ENCODE results near the gene MRM2.

MRM2 gene

DNA sequence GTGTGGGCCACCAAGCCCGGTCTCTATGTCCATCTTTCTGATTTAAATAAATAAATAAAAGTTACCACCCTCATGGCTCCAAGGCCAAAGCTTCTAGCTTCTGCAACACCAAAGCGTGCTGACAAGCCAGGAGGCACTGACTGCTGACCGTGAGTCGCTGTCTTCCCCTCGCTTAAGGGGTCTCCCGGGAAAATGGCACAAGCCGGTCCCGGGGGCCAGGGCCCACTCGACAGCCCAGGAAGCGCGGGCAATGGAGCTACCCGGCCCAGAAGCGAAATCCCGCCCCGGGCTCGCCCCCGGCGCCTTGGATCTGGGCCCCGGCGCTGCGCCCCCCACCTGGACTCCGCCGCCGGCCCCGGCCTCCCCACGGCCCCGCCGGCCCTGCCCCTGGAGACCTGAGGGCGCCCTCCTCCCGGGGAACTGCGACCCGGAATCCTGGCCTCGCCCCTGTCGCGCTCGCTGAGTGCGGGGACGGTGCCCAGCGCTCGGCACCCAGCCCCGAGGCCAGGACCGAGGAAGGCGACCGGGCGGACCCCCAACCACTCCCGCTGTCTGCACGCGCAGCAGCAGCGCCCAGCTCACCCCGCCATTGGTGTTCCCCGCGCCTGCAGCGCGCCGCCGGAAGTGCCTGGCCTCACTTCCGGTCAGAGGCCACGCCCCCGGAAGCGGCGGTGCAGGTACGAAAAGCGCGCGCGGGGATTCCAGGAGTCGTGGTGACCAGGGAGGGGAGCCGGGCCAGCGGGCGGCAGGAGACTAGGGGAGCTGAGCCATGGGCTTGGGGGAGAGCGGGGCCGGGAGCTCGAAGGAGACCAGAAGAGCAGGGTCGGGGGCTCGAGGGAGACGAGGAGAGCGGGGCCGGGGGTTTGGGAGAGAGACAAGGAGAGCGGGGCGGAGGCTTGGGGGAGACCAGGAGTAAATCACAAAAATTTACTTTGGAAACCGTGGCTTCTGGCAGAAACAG, at the start of gene MRM2, which contains the start of gene NUDT1:
TSS of gene MRM2 (minus strand) at position 626 of the 961 bp plus-strand sequence. CDS start at position 590, 36 bp downstream.
TSS of gene NUDT1 (plus strand) at position 647 of the 961 bp plus-strand sequence. CDS start 2,349 bp downstream, outside the sequence.
- Histone ChIP-seq H3K27ac (peak within 1 kb of the TSS; percentile 30 to 78), H3K4me3 (peak within 1 kb of the TSS; percentile 99)
- peak; percentile 87 for DNase-seq (ENCODE audit: low spot score)
- TF ChIP-seq CTCF (IDR thresholded peaks at IDR 0.05): no peak

DNA sequence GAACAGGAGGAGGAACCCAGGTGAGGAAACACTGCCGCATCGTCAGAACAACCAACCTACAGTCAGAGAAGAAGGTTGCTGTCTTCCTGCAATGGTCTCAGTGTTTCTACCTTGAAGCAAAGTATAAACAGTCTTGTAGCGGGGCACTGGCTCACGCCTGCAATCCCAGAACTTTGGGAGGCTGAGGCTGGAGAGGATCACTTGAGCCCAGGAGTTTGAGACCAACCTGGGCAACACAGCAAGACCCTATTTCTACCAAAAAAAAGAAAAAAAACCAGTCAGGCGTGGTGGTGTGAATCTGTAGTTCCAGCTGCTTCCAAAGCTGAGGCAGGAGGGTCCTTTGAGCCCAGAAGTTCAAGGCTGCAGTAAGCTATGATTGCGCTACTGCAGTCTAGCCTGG, 48.9 kb upstream of the MRM2 start:
- TF ChIP-seq CTCF (IDR thresholded peaks at IDR 0.05): no peak
- Histone ChIP-seq H3K4me3 (no peak overlapping the region), H3K27ac (no peak overlapping the region)
- DNase-seq (ENCODE audit: low spot score): no peak

GRCh38 chr7:2289621-2290020, 47.6 kb upstream of the MRM2 start:
- no peak for TF ChIP-seq CTCF (IDR thresholded peaks at IDR 0.05)
- no peak overlapping the region for H3K4me3 ChIP-seq
- no peak overlapping the region for H3K27ac ChIP-seq
- DNase-seq (ENCODE audit: low spot score): no peak

GRCh38 chr7:2289111-2289586, 47.1 kb upstream of the MRM2 start:
- H3K27ac ChIP-seq: no peak overlapping the region
- no peak for TF ChIP-seq CTCF (IDR thresholded peaks at IDR 0.05)
- DNase-seq (ENCODE audit: low spot score): no peak
- H3K4me3 ChIP-seq: no peak overlapping the region

DNA sequence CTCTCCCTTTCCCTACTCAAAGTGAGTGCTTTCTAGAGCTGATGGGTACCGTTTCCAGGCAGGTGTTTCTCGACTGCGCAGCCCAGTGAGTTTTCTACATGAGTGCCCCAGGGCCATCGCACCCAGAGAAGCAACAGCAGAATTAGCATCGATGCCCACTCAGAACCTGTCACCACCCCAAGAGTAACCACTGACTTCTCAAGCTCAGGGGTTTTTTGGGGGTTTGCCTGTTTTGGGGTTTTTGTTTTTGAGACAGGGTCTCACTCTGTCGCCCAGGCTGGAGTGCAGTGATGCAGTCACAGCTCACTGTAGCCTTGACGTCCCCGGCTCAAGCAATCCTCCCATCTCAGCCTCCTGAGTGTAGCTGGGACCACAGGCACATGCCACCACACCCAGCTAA, 46.5 kb upstream of the MRM2 start:
- Histone ChIP-seq H3K27ac (no peak overlapping the region), H3K4me3 (no peak overlapping the region)
- no peak for TF ChIP-seq CTCF (IDR thresholded peaks at IDR 0.05)
- no peak for DNase-seq (ENCODE audit: low spot score)

DNA sequence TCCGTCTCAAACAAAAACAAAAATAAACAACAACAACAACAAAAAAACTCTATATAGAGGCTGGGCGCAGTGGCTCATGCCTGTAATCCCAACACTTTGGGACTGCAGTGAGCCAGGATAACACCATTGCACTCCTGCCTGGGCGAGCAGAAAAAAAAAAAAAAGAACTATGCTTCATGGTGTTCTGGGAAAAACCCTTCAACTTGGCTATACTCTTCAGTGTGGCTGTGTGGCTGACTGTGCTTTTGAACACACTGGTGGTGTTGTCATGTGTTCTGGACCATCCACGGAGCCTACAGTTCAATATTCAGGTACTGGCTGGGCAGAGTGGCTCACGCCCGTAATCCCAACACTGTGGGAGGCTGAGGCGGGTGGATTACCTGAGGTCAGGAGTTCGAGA, 45.7 kb upstream of the MRM2 start:
- no peak for DNase-seq (ENCODE audit: low spot score)
- H3K4me3 ChIP-seq: no peak overlapping the region
- no peak overlapping the region for H3K27ac ChIP-seq
- no peak for TF ChIP-seq CTCF (IDR thresholded peaks at IDR 0.05)

Measured in coronary artery (tissue), 2 donors.